B cell (primary cell): ENCODE data around the gene SPOCK1. TPM values are rescaled to one million over a fixed set of nuclear protein-coding genes. Genes with fewer than 3 reads are reported as not detected.

Experiments used
- ATAC-seq: fragments of 200-7000 bp; cut with Tn5 transposase; one replicate; pipeline ENCODE4 v1.10.0; 2021; ENCODE audit warnings: low read depth, mild to moderate bottlenecking, moderate number of reproducible peaks, moderate library complexity
- CTCF ChIA-PET: fragments of 350-600 bp; sonication (Branson Sonifier 250); formaldehyde crosslinking; loops from one replicate; lab custom pipeline; 2021; ENCODE audit warnings: antibody characterized with exemption, inconsistent platforms; lab: Charles Lee
- POLR2A ChIA-PET: fragments of 350-600 bp; sonication (Branson Sonifier 250); formaldehyde crosslinking; loops from one replicate; lab custom pipeline; 2021; ENCODE audit warnings: antibody characterized with exemption; lab: Charles Lee
- DNase-seq: peaks from one replicate; pipeline ENCODE4 v3.0.0; 2013
- H2AFZ ChIP-seq: 2 replicates; pipeline ENCODE4 v1.6.1; 2012; ENCODE audit warnings: mild to moderate bottlenecking, low read depth, low read length; ENCODE audit not compliant: insufficient read depth, poor library complexity, severe bottlenecking
- H3K27ac ChIP-seq, 2 donors: 1 replicate in 1 of 2; 2 replicates in 1 of 2; pipeline ENCODE4 v1.5.1; 2012 to 2013; ENCODE audit warnings: low read length in 2 of 2, mild to moderate bottlenecking in 2 of 2, moderate library complexity in 1 of 2
- H3K27me3 ChIP-seq, 4 experiments: fragments of 200-600 bp in 1 of 4; sonication (generic) in 1 of 4; replicated peaks in 1 of 4; 1 replicate in 2 of 4; 2 replicates in 2 of 4; pipeline versions ENCODE4 v1.6.1 to v1.7.0; 2013 to 2016; ENCODE audit warnings: low read length in 3 of 4, mild to moderate bottlenecking in 2 of 4, mixed read lengths in 1 of 4, moderate library complexity in 1 of 4; ENCODE audit not compliant: insufficient read depth in 4 of 4, control insufficient read depth in 3 of 4; ENCODE audit errors: control extremely low read depth in 1 of 4
- H3K36me3 ChIP-seq, 2 experiments: replicated peaks in 1 of 2; 1 replicate in 1 of 2; 2 replicates in 1 of 2; pipeline versions ENCODE4 v1.6.1 to v1.7.1; 2013; ENCODE audit warnings: low read length in 1 of 2; ENCODE audit not compliant: insufficient read depth in 2 of 2, control insufficient read depth in 1 of 2; ENCODE audit errors: control extremely low read depth in 1 of 2, extremely low read depth in 1 of 2
- H3K4me1 ChIP-seq, 2 donors: fragments of 200-600 bp in 1 of 2; sonication (generic) in 1 of 2; 1 replicate in 1 of 2; 2 replicates in 1 of 2; pipeline versions ENCODE4 v1.5.1 to v1.6.1; 2013 to 2017; ENCODE audit warnings: low read length in 2 of 2; ENCODE audit not compliant: control insufficient read depth in 2 of 2, insufficient read depth in 2 of 2
- H3K4me2 ChIP-seq: replicated peaks from 2 replicates; pipeline ENCODE3; 2012; ENCODE audit warnings: mild to moderate bottlenecking, low read depth, low read length; ENCODE audit not compliant: poor library complexity, severe bottlenecking
- H3K4me3 ChIP-seq, 5 experiments: fragments of 200-600 bp in 1 of 5; sonication (generic) in 1 of 5; 1 replicate in 3 of 5; 2 replicates in 2 of 5; pipeline versions ENCODE4 v1.5.1 to v1.7.0; 2011 to 2016; ENCODE audit warnings: low read length in 4 of 5, mild to moderate bottlenecking in 4 of 5, low read depth in 2 of 5, control low read depth in 1 of 5, moderate library complexity in 1 of 5; ENCODE audit not compliant: insufficient read depth in 1 of 5; ENCODE audit errors: control extremely low read depth in 1 of 5, extremely low read depth in 1 of 5
- H3K79me2 ChIP-seq: fragments of 200-600 bp; sonication (generic); one replicate; pipeline ENCODE4 v1.6.0; 2016; ENCODE audit warnings: low read length; ENCODE audit not compliant: control insufficient read depth, insufficient read depth
- H3K9ac ChIP-seq: fragments of 200-600 bp; sonication (generic); 2 replicates; pipeline ENCODE4 v1.6.1; 2017; ENCODE audit warnings: mild to moderate bottlenecking, low read length, moderate library complexity
- H3K9me3 ChIP-seq, 3 donors: one replicate each; pipeline versions ENCODE4 v1.6.1 to v1.7.1; 2013; ENCODE audit warnings: low read length in 2 of 3; ENCODE audit not compliant: control insufficient read depth in 2 of 3, insufficient read depth in 1 of 3; ENCODE audit errors: control extremely low read depth in 1 of 3
- H4K20me1 ChIP-seq: 2 replicates; pipeline ENCODE4 v1.6.0; 2012; ENCODE audit warnings: mild to moderate bottlenecking, low read length; ENCODE audit not compliant: insufficient read depth, control insufficient read depth, poor library complexity, severe bottlenecking
- H3K27ac Mint-ChIP-seq: one replicate; pipeline ENCODE4 v1.8.0; 2021; ENCODE audit warnings: mixed read lengths
- H3K27me3 Mint-ChIP-seq: one replicate; pipeline ENCODE4 v1.8.0; 2021; ENCODE audit warnings: mixed read lengths
- H3K4me1 Mint-ChIP-seq: one replicate; pipeline ENCODE4 v1.8.0; 2021; ENCODE audit warnings: mixed read lengths
- H3K4me3 Mint-ChIP-seq: one replicate; pipeline ENCODE4 v1.8.0; 2021; ENCODE audit warnings: mixed read lengths
- H3K9me3 Mint-ChIP-seq: one replicate; pipeline ENCODE4 v1.8.0; 2022; ENCODE audit warnings: mixed read lengths; ENCODE audit not compliant: insufficient read depth
- CTCF ChIP-seq: fragments of 200-600 bp; IDR thresholded peaks from one replicate; pipeline ENCODE4 v1.8.0; 2022; ENCODE audit warnings: antibody characterized with exemption, mild to moderate bottlenecking
- EZH2 ChIP-seq: IDR thresholded peaks from 2 replicates; pipeline ENCODE4 v1.6.1; 2012; ENCODE audit warnings: borderline replicate concordance, low read depth, mild to moderate bottlenecking, moderate library complexity, low read length; ENCODE audit not compliant: insufficient read depth, poor library complexity, severe bottlenecking
- WGBS: methylation state at CpG from one replicate; pipeline ENCODE4 v1.1.5; 2013; ENCODE audit warnings: missing lambda C conversion rate; ENCODE audit not compliant: insufficient coverage; 5-methylcytosine and 5-hydroxymethylcytosine counted together
- intact Hi-C: fragments of 100-400 bp; cut with micrococcal nuclease; formaldehyde crosslinking; loops from one replicate; pipeline ENCODE4 v1.10.0; 2022
- polyA plus RNA-seq: library from polyadenylated mRNA; depleted of rRNA; stranded (reverse); fragments of >200 nt; gene quantifications from 2 replicates; pipeline ENCODE4 v1.2.3, GENCODE V29; 2012
- total RNA-seq, 2 donors: library from RNA; stranded (reverse); fragments of 120-200 nt in 1 of 2; gene quantifications; 1 replicate in 1 of 2; 2 replicates in 1 of 2; pipeline versions ENCODE4 v1.2.3 to v1.2.4, GENCODE V29; 2013 to 2022

The SPOCK1 gene
- total and polyA plus RNA-seq, 2 donors (not counting 1 experiment from before 2014, with no cell fraction given) = not detected

- no peak for DNase-seq
- no peak overlapping the region for H3K4me3 Mint-ChIP-seq
- H2AFZ ChIP-seq = no peak overlapping the region
- H3K4me1 ChIP-seq = no peaks in the 10 kb centered on the region
- CTCF ChIA-PET = no interaction called here
- peaks cover 3% of the 10 kb centered on the region for H3K27me3 Mint-ChIP-seq
- no peaks in the 10 kb centered on the region for H3K79me2 ChIP-seq
- no peak overlapping the region for H3K4me2 ChIP-seq
- no peak for TF ChIP-seq EZH2
- TF ChIP-seq CTCF = no peak
- no peak overlapping the region for H3K27ac Mint-ChIP-seq
- WGBS = no CpG with 5 or more reads among the region's 1 CpG
- no peaks in the 10 kb centered on the region for H3K9me3 Mint-ChIP-seq
- H3K9ac ChIP-seq = no peak overlapping the region
- no peak overlapping the region for H3K27ac ChIP-seq
- H3K9me3 ChIP-seq = no peaks in the 10 kb centered on the region
- H3K4me1 Mint-ChIP-seq = no peaks in the 10 kb centered on the region
- no peaks in the 10 kb centered on the region for H3K36me3 ChIP-seq
- POLR2A ChIA-PET = no interaction called here
- H3K27me3 ChIP-seq = no peaks in the 10 kb centered on the region
- intact Hi-C loops = no loop called here
- H3K4me3 ChIP-seq = no peak overlapping the region
- no peaks in the 10 kb centered on the region for H4K20me1 ChIP-seq
- ATAC-seq = no peak
These were observed 61.4 kb downstream of the SPOCK1 start for GRCh38 chr5:137437774-137438173.

GRCh38 chr5:137433539-137433938 is 65.6 kb downstream of the SPOCK1 start:
- WGBS = 77% methylated on average over 2 of the region's 2 CpGs
- no peak overlapping the region for H2AFZ ChIP-seq
- no peaks in the 10 kb centered on the region for H4K20me1 ChIP-seq
- intact Hi-C loops = no loop called here
- Mint-ChIP-seq H3K27ac (no peak overlapping the region), H3K4me3 (no peak overlapping the region), H3K9me3 (peaks cover 2% of the 10 kb centered on the region), H3K4me1 (no peaks in the 10 kb centered on the region), H3K27me3 (peaks cover 6% of the 10 kb centered on the region)
- no peak overlapping the region for H3K4me3 ChIP-seq
- no peak for DNase-seq
- H3K4me2 ChIP-seq = no peak overlapping the region
- H3K36me3 ChIP-seq = no peaks in the 10 kb centered on the region
- no peaks in the 10 kb centered on the region for H3K4me1 ChIP-seq
- ATAC-seq = no peak
- ChIA-PET POLR2A (no interaction called here), CTCF (no interaction called here)
- H3K9me3 ChIP-seq = no peaks in the 10 kb centered on the region
- no peaks in the 10 kb centered on the region for H3K79me2 ChIP-seq
- no peak overlapping the region for H3K9ac ChIP-seq
- TF ChIP-seq EZH2 (no peak), CTCF (no peak)
- H3K27ac ChIP-seq = no peak overlapping the region
- no peaks in the 10 kb centered on the region for H3K27me3 ChIP-seq
